ENCODE results near the gene BBS5. TPM values are rescaled to one million over a fixed set of nuclear protein-coding genes. Genes with fewer than 3 reads are reported as not detected.
"Not testable (repeated sequence)": the region's sequence is repeated elsewhere in the genome, so short reads cannot be mapped to it uniquely, and the experiment has no call there.

Gene BBS5
- total RNA-seq, 1 experiment from 2014 or later = 4.6 TPM

- CTCF ChIA-PET = no interaction called here
- H3K9me3 ChIP-seq (ENCODE audit: control insufficient read depth in 1 of 2, insufficient read depth in 1 of 2, low read depth in 1 of 2, low read length in 2 of 2) = no peaks in the 10 kb centered on the region
- H3K27me3 ChIP-seq (ENCODE audit: insufficient read depth, low read length) = no peaks in the 10 kb centered on the region
- no peaks in the 10 kb centered on the region for H3K9me2 ChIP-seq (ENCODE audit: insufficient read depth)
- POLR2A ChIA-PET = no interaction called here
- no peak for DNase-seq (ENCODE audit: low read depth, low spot score)
- no peak for ATAC-seq
- no peak overlapping the region for H3K9ac ChIP-seq (ENCODE audit: low read length)
- intact Hi-C loops (cut with micrococcal nuclease) = no loop called here
- H3K4me1 ChIP-seq (ENCODE audit: control insufficient read depth in 1 of 2, insufficient read depth in 2 of 2, low read length in 2 of 2) = peaks cover 6 to 20% of the 10 kb centered on the region in 2 experiments
- RAD21 ChIA-PET (ENCODE audit: low non-redundant PET in 1 of 2, low total read pairs in 2 of 2, uncharacterized antibody in 2 of 2, unreplicated experiment in 2 of 2) = no interaction called here
- H3K27ac ChIP-seq (ENCODE audit: low read depth, low read length) = no peak overlapping the region
- H3K4me3 ChIP-seq (replicated peaks in 1 of 2; ENCODE audit: low read depth in 1 of 2, low read length in 2 of 2) = no peak overlapping the region
- no peak overlapping the region for H3K4me2 ChIP-seq (ENCODE audit: low read length)
- H2AFZ ChIP-seq (ENCODE audit: low read depth, low read length, poor library complexity, severe bottlenecking) = no peak overlapping the region
- no peaks in the 10 kb centered on the region for H3K79me2 ChIP-seq (ENCODE audit: insufficient read depth, low read length)
- H3K36me3 ChIP-seq (ENCODE audit: control insufficient read depth in 1 of 2, insufficient read depth in 2 of 2, low read length in 2 of 2) = no peaks in the 10 kb centered on the region
- TF ChIP-seq MAX (IDR thresholded peaks at IDR 0.05) = no peak
- no peak for TF ChIP-seq ELF1 (IDR thresholded peaks at IDR 0.05; ENCODE audit: borderline replicate concordance, low read depth)
- TF ChIP-seq POLR2A (IDR thresholded peaks at IDR 0.05; ENCODE audit: borderline replicate concordance, extremely low read depth, insufficient read depth, insufficient read length) = no peak
- no peak for TF ChIP-seq RAD21 (IDR thresholded peaks at IDR 0.05; ENCODE audit: low read depth)
- no peak for TF ChIP-seq POLR2AphosphoS5 (IDR thresholded peaks at IDR 0.05; ENCODE audit: low read depth, low read length)
- no peak for TF ChIP-seq JUND (IDR thresholded peaks at IDR 0.05)
- TF ChIP-seq REST (IDR thresholded peaks at IDR 0.05; ENCODE audit: low read depth) = no peak
- TF ChIP-seq YY1 (IDR thresholded peaks at IDR 0.05; ENCODE audit: extremely low read depth, insufficient replicate concordance, low read depth, low read length) = no peak
- TF ChIP-seq ZNF274 (IDR thresholded peaks at IDR 0.05; ENCODE audit: low read depth, low read length) = no peak
- no peak for TF ChIP-seq ZFX (IDR thresholded peaks at IDR 0.05)
- no peak for TF ChIP-seq CBX3 (IDR thresholded peaks at IDR 0.05; ENCODE audit: low read depth)
- no peak for TF ChIP-seq EGR1 (IDR thresholded peaks at IDR 0.05; ENCODE audit: low read depth)
- no peak for TF ChIP-seq EZH2phosphoT487 (IDR thresholded peaks at IDR 0.05; ENCODE audit: borderline replicate concordance)
- TF ChIP-seq CTCF (IDR thresholded peaks at IDR 0.05 in 2 of 3, conservative IDR thresholded peaks at IDR 0.05 in 1 of 3; ENCODE audit: borderline replicate concordance in 1 of 3, insufficient read depth in 1 of 3, low read depth in 2 of 3, low read length in 2 of 3) = no peak
- no peak for TF ChIP-seq SRF (IDR thresholded peaks at IDR 0.05; ENCODE audit: low read depth)
- no peaks in the 10 kb centered on the region for H4K20me1 ChIP-seq (ENCODE audit: insufficient read depth)
- no TSS peak for BruUV-seq (replicated peaks)
These were observed 34.6 kb downstream of the BBS5 start for GRCh38 chr2:169513926-169514325.

- H3K9me3 ChIP-seq (ENCODE audit: control insufficient read depth in 1 of 2, insufficient read depth in 1 of 2, low read depth in 1 of 2, low read length in 2 of 2); H3K4me2 ChIP-seq (ENCODE audit: low read length); H2AFZ ChIP-seq (ENCODE audit: low read depth, low read length, poor library complexity, severe bottlenecking); ATAC-seq; DNase-seq (ENCODE audit: low read depth, low spot score); H3K27ac ChIP-seq (ENCODE audit: low read depth, low read length); H4K20me1 ChIP-seq (ENCODE audit: insufficient read depth); H3K27me3 ChIP-seq (ENCODE audit: insufficient read depth, low read length); H3K79me2 ChIP-seq (ENCODE audit: insufficient read depth, low read length); H3K9me2 ChIP-seq (ENCODE audit: insufficient read depth); CTCF ChIA-PET; BruUV-seq (replicated peaks); POLR2A ChIA-PET; H3K9ac ChIP-seq (ENCODE audit: low read length); intact Hi-C loops (cut with micrococcal nuclease); H3K4me3 ChIP-seq (replicated peaks in 1 of 2; ENCODE audit: low read depth in 1 of 2, low read length in 2 of 2); H3K36me3 ChIP-seq (ENCODE audit: control insufficient read depth in 1 of 2, insufficient read depth in 2 of 2, low read length in 2 of 2); RAD21 ChIA-PET (ENCODE audit: low non-redundant PET in 1 of 2, low total read pairs in 2 of 2, uncharacterized antibody in 2 of 2, unreplicated experiment in 2 of 2): not testable (repeated sequence)
- H3K4me1 ChIP-seq (ENCODE audit: control insufficient read depth in 1 of 2, insufficient read depth in 2 of 2, low read length in 2 of 2) = peaks cover 0 to 12% of the 10 kb centered on the region in 2 experiments; a peak in 2 of 4 replicates
These were observed 35.5 kb downstream of the BBS5 start for GRCh38 chr2:169514758-169515157.

All from HCT116 (cell line).